K562 (cell line): Measurements from ENCODE around the gene CSRNP2. TPM values are rescaled to one million over a fixed set of nuclear protein-coding genes. Genes with fewer than 3 reads are reported as not detected.
A peak's percentile ranks its signal among the peaks of the same experiment; 100 is the strongest.

Source experiments
- BRD4 ChIP-seq: fragments of 200-600 bp; sonication (generic); IDR thresholded peaks from 2 replicates; pipeline ENCODE4 v1.6.1; 2017; ENCODE audit warnings: inconsistent platforms
- MYC ChIP-seq, 2 experiments: fragments of 250-450 bp in 1 of 2; sonication (Bioruptor Pico) in 1 of 2; IDR thresholded peaks; 2 replicates each; pipeline versions ENCODE4 v1.5.1 to v1.6.1; 2012 to 2021; ENCODE audit warnings: low read depth in 2 of 2, borderline replicate concordance in 1 of 2, improper control_type of control experiment in 1 of 2, low read length in 1 of 2, mild to moderate bottlenecking in 1 of 2, moderate library complexity in 1 of 2
- NFIX ChIP-seq: fragments of 250-450 bp; sonication (Bioruptor Pico); IDR thresholded peaks from 2 replicates; pipeline ENCODE4 v1.4.0; 2020; ENCODE audit warnings: low read depth, mild to moderate bottlenecking, moderate library complexity
- POU5F1 ChIP-seq: fragments of 150-350 bp; IDR thresholded peaks from 2 replicates; pipeline ENCODE4 v1.6.1; 2014; ENCODE audit warnings: borderline replicate concordance, low read length, low read depth, mild to moderate bottlenecking; ENCODE audit not compliant: partially characterized antibody
- PPARD ChIP-seq: fragments of 250-450 bp; sonication (Bioruptor Pico); IDR thresholded peaks from 2 replicates; pipeline ENCODE4 v1.8.0; 2022; ENCODE audit warnings: inconsistent platforms, mild to moderate bottlenecking, moderate library complexity
- RBM14 ChIP-seq: fragments of 200-400 bp; formaldehyde crosslinking; IDR thresholded peaks from 2 replicates; pipeline ENCODE4 v1.6.1; 2018; ENCODE audit warnings: low read depth, mild to moderate bottlenecking, low read length, moderate library complexity, borderline replicate concordance; ENCODE audit not compliant: insufficient read depth
- RBM39 ChIP-seq: fragments of 200-400 bp; formaldehyde crosslinking; optimal IDR thresholded peaks from 2 replicates; pipeline ENCODE3; 2018; ENCODE audit warnings: low read depth, low read length
- TCFL5 ChIP-seq: fragments of 250-450 bp; sonication (Bioruptor Pico); conservative IDR thresholded peaks from 2 replicates; pipeline ENCODE4 v1.6.1; 2021; ENCODE audit warnings: mild to moderate bottlenecking, moderate library complexity, matching md5 sums
- TOE1 ChIP-seq, 2 experiments: fragments of 450-650 bp in 1 of 2; sonication (generic) in 1 of 2; formaldehyde crosslinking in 1 of 2; IDR thresholded peaks; 2 replicates each; pipeline versions ENCODE4 v1.7.1 to v1.8.0; 2016 to 2022; ENCODE audit warnings: borderline replicate concordance in 2 of 2, mild to moderate bottlenecking in 2 of 2, antibody characterized with exemption in 1 of 2, inconsistent platforms in 1 of 2, low read depth in 1 of 2, missing genetic modification reagents in 1 of 2, moderate library complexity in 1 of 2
- ZNF212 ChIP-seq: fragments of 450-650 bp; formaldehyde crosslinking; IDR thresholded peaks from 2 replicates; pipeline ENCODE4 v1.4.0; 2020; ENCODE audit warnings: mild to moderate bottlenecking
- ZNF224 ChIP-seq: sonication (generic); formaldehyde crosslinking; IDR thresholded peaks from 2 replicates; pipeline ENCODE4 v1.8.0; 2022; ENCODE audit warnings: mild to moderate bottlenecking, missing genetic modification reagents
- ZNF561 ChIP-seq: fragments of 450-650 bp; formaldehyde crosslinking; conservative IDR thresholded peaks from 2 replicates; pipeline ENCODE4 v1.4.0; 2020; ENCODE audit warnings: mild to moderate bottlenecking, moderate library complexity
- ZNF583 ChIP-seq: fragments of 250-450 bp; sonication (Bioruptor Pico); IDR thresholded peaks from 2 replicates; pipeline ENCODE4 v1.4.0; 2020
- polyA plus RNA-seq, 8 experiments: library from polyadenylated mRNA; depleted of rRNA in 4 of 8; stranded (reverse) in 5 of 8; unstranded in 3 of 8; fragments of >200 nt; fragmentation: Nextera tagmentation in 2 of 8; fragmentation: Illumina TruSeq in 1 of 8; extraction: Ambion mirVana in 2 of 8; extraction: Trizol in 1 of 8; gene quantifications; 2 replicates each; pipeline versions ENCODE4 v1.2.1 to v1.2.3, GENCODE V29; 2011 to 2014; ENCODE audit warnings: inconsistent platforms in 1 of 8, missing spikeins in 1 of 8
- total RNA-seq, 7 experiments: library from RNA; depleted of rRNA in 6 of 7; stranded (reverse); fragments of >200 nt in 6 of 7; fragmentation: Illumina TruSeq in 2 of 7; extraction: Trizol in 2 of 7; gene quantifications; 2 replicates each; pipeline versions ENCODE4 v1.2.1 to v1.2.3, GENCODE V29; 2011 to 2021; ENCODE audit warnings: low replicate concordance in 1 of 7
- TF ChIP-seq, protein P1 (sequence below): fragments of 250-450 bp; sonication (Bioruptor Pico); IDR thresholded peaks from 2 replicates; pipeline ENCODE4 v1.6.1; 2021; ENCODE audit warnings: mild to moderate bottlenecking
- TF ChIP-seq, protein P2 (sequence below): sonication (generic); formaldehyde crosslinking; IDR thresholded peaks from 2 replicates; pipeline ENCODE4 v1.8.0; 2022; ENCODE audit warnings: missing genetic modification reagents, mild to moderate bottlenecking, borderline replicate concordance
- TF ChIP-seq, protein P3 (sequence below): fragments of 450-650 bp; IDR thresholded peaks from 2 replicates; pipeline ENCODE4 v1.6.1; 2014; ENCODE audit warnings: low read depth, mild to moderate bottlenecking, moderate library complexity, borderline replicate concordance
- TF ChIP-seq, protein P4 (sequence below): fragments of 450-650 bp; IDR thresholded peaks from 2 replicates; pipeline ENCODE4 v1.6.1; 2017; ENCODE audit warnings: mild to moderate bottlenecking, moderate library complexity
- TF ChIP-seq, protein P5 (sequence below): sonication (generic); formaldehyde crosslinking; IDR thresholded peaks from 2 replicates; pipeline ENCODE4 v1.8.1; 2023; ENCODE audit warnings: mild to moderate bottlenecking, missing genetic modification reagents
- TF ChIP-seq, protein P6 (sequence below): fragments of 250-450 bp; sonication (Bioruptor Pico); IDR thresholded peaks from 2 replicates; pipeline ENCODE4 v1.8.0; 2021; ENCODE audit warnings: mild to moderate bottlenecking, moderate library complexity

The CSRNP2 gene
- total and polyA plus RNA-seq, 9 of the 15 experiments (the other 6 are each of a cell fraction or from before 2014, with no cell fraction given), result 1.6 to 13.9 (median 5.9) TPM

DNA sequence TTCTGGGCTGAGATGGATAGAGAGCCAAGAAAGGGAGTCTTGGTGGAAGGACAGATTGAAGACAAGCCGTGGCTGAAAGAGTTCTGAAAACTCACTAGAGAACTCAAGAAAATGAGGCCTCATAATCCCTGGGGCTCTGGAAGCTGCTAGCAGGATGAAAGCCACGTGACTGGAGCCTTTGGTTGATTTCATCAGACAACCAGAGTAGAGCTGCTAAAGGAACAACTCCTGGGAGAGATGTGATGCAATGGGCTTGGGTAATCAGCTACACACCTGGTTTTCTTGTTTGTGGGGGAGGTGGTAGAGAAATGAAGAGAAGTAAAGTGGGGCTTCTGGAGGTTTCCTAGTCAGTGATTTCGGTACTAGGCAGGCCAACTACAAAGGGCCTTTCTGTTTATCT lies 13.4 kb downstream of the CSRNP2 start (continued):
- TF ChIP-seq TCFL5 (CRISPR knock-in tag) (no peak), POU5F1 (no peak), ZNF224 (CRISPR knock-in tag) (no peak), NFIX (no peak), RBM39 (no peak), ZNF561 (CRISPR knock-in tag) (no peak), RBM14 (no peak), MYC (IDR thresholded peaks at IDR 0.05; ENCODE audit: low read depth, low read length) (peak; percentile 85), MYC (CRISPR knock-in tag; IDR thresholded peaks at IDR 0.05; ENCODE audit: borderline replicate concordance, low read depth) (no peak), TOE1 (IDR thresholded peaks at IDR 0.05; ENCODE audit: borderline replicate concordance) (peak; percentile 66; the same call in 1 of the 2 replicates), TOE1 (CRISPR knock-in tag; IDR thresholded peaks at IDR 0.05; ENCODE audit: borderline replicate concordance, low read depth) (no peak), BRD4 (no peak), ZNF583 (no peak), ZNF212 (no peak), PPARD (CRISPR knock-in tag) (no peak)
- TF ChIP-seq, protein P1, sequence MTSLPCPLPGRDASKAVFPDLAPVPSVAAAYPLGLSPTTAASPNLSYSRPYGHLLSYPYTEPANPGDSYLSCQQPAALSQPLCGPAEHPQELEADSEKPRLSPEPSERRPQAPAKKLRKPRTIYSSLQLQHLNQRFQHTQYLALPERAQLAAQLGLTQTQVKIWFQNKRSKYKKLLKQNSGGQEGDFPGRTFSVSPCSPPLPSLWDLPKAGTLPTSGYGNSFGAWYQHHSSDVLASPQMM (CRISPR knock-in tag), result no peak
- TF ChIP-seq, protein P2, sequence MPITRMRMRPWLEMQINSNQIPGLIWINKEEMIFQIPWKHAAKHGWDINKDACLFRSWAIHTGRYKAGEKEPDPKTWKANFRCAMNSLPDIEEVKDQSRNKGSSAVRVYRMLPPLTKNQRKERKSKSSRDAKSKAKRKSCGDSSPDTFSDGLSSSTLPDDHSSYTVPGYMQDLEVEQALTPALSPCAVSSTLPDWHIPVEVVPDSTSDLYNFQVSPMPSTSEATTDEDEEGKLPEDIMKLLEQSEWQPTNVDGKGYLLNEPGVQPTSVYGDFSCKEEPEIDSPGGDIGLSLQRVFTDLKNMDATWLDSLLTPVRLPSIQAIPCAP, result no peak
- TF ChIP-seq, protein P3, sequence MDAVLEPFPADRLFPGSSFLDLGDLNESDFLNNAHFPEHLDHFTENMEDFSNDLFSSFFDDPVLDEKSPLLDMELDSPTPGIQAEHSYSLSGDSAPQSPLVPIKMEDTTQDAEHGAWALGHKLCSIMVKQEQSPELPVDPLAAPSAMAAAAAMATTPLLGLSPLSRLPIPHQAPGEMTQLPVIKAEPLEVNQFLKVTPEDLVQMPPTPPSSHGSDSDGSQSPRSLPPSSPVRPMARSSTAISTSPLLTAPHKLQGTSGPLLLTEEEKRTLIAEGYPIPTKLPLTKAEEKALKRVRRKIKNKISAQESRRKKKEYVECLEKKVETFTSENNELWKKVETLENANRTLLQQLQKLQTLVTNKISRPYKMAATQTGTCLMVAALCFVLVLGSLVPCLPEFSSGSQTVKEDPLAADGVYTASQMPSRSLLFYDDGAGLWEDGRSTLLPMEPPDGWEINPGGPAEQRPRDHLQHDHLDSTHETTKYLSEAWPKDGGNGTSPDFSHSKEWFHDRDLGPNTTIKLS, result no peak
- TF ChIP-seq, protein P4, sequence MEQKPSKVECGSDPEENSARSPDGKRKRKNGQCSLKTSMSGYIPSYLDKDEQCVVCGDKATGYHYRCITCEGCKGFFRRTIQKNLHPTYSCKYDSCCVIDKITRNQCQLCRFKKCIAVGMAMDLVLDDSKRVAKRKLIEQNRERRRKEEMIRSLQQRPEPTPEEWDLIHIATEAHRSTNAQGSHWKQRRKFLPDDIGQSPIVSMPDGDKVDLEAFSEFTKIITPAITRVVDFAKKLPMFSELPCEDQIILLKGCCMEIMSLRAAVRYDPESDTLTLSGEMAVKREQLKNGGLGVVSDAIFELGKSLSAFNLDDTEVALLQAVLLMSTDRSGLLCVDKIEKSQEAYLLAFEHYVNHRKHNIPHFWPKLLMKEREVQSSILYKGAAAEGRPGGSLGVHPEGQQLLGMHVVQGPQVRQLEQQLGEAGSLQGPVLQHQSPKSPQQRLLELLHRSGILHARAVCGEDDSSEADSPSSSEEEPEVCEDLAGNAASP, result no peak
- TF ChIP-seq, protein P5, sequence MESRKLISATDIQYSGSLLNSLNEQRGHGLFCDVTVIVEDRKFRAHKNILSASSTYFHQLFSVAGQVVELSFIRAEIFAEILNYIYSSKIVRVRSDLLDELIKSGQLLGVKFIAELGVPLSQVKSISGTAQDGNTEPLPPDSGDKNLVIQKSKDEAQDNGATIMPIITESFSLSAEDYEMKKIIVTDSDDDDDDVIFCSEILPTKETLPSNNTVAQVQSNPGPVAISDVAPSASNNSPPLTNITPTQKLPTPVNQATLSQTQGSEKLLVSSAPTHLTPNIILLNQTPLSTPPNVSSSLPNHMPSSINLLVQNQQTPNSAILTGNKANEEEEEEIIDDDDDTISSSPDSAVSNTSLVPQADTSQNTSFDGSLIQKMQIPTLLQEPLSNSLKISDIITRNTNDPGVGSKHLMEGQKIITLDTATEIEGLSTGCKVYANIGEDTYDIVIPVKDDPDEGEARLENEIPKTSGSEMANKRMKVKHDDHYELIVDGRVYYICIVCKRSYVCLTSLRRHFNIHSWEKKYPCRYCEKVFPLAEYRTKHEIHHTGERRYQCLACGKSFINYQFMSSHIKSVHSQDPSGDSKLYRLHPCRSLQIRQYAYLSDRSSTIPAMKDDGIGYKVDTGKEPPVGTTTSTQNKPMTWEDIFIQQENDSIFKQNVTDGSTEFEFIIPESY (CRISPR knock-in tag), result peak; percentile 7; the same call in 1 of the 2 replicates
- TF ChIP-seq, protein P6, sequence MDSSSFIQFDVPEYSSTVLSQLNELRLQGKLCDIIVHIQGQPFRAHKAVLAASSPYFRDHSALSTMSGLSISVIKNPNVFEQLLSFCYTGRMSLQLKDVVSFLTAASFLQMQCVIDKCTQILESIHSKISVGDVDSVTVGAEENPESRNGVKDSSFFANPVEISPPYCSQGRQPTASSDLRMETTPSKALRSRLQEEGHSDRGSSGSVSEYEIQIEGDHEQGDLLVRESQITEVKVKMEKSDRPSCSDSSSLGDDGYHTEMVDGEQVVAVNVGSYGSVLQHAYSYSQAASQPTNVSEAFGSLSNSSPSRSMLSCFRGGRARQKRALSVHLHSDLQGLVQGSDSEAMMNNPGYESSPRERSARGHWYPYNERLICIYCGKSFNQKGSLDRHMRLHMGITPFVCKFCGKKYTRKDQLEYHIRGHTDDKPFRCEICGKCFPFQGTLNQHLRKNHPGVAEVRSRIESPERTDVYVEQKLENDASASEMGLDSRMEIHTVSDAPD (CRISPR knock-in tag), result no peak
